HG02798 (cell line): ENCODE measurements around the gene GPATCH8.
"Not testable (repeated sequence)": the region's sequence is repeated elsewhere in the genome, so short reads cannot be mapped to it uniquely, and the experiment has no call there.

Source experiments
- ATAC-seq: cut with Tn5 transposase; IDR thresholded peaks from one replicate; pipeline ENCODE4 v1.9.1; 2021; ENCODE audit warnings: mild to moderate bottlenecking; ENCODE audit not compliant: unreplicated experiment, poor library complexity

Gene GPATCH8

DNA sequence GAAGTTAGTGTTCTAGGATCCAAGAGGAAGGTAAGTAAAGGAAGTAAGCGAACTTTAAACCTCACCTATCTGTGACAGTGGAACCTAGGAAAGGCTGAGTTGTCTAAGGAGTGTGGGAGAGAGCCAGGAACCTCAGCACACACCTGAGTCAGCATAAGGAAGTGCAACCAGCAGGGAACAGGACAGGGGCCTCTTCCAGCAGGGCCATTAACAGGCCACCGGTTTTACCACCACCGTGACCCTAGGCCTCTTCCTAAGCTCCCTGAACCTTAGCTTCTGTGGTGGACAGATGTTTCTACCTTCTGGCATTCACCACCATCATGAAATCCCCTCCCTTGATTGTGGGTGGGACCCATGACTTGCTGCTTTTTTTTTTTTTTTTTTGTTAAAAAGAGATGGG, 26.7 kb upstream of the GPATCH8 start:
- no peak for ATAC-seq

DNA sequence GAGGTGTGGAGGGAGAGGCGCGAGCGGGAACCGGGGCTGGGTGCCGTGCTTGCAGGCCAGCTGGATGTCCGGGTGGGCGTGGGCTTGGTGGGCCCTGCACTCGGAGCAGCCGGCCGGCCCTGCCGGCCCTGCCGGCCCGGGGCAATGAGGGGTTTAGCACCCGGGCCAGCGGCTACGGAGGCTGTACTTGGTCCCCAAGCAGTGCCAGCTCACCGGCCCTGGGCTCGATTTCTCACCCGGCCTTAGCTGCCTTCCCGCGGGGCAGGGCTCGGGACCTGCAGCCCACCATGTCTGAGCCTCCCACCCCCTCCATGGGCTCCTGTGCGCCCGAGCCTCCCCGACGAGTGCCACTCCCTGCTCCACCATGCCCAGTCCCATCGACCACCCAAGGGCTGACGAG, 24.7 kb upstream of the GPATCH8 start:
- no peak for ATAC-seq

GRCh38 chr17:44527102-44527501, 23.9 kb upstream of the GPATCH8 start:
- ATAC-seq: no peak

DNA sequence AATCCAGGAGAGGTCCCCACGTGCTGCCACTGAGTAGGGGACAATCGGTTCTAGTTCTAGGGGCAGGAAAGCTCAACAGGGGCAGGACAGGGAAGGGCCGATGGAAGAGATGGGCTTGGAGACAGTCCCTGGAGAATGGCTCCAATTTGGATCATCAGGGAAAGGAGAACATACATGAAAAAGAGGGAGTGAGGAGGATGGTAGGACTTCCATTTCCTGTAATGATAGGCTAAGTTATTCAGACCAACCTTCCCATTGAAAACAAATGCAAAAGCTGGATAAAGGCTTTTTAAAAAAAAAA, 20.4 kb upstream of the GPATCH8 start:
- ATAC-seq: no peak

GRCh38 chr17:44522883-44523671, 19.9 kb upstream of the GPATCH8 start:
- ATAC-seq: no peak

DNA sequence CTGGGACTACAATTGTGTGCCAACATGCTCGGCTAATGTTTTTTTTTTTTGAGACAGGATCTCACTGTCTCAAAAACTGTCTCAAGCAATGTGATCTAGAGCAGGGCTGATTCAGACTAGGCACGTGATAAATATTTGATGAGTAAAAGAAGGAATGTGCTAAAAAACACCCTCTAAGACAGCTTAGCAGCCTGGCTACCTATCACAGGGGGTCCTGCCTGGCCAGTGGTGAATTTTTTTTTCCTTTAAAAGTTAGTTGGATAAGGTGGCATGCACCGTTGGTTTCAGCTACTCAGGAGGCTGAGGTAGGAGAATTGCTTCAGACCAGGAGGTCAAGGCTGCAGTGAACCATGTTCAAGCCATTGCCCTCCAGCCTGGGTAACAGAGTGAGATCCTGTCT, 14.8 kb upstream of the GPATCH8 start:
- ATAC-seq: no peak

DNA sequence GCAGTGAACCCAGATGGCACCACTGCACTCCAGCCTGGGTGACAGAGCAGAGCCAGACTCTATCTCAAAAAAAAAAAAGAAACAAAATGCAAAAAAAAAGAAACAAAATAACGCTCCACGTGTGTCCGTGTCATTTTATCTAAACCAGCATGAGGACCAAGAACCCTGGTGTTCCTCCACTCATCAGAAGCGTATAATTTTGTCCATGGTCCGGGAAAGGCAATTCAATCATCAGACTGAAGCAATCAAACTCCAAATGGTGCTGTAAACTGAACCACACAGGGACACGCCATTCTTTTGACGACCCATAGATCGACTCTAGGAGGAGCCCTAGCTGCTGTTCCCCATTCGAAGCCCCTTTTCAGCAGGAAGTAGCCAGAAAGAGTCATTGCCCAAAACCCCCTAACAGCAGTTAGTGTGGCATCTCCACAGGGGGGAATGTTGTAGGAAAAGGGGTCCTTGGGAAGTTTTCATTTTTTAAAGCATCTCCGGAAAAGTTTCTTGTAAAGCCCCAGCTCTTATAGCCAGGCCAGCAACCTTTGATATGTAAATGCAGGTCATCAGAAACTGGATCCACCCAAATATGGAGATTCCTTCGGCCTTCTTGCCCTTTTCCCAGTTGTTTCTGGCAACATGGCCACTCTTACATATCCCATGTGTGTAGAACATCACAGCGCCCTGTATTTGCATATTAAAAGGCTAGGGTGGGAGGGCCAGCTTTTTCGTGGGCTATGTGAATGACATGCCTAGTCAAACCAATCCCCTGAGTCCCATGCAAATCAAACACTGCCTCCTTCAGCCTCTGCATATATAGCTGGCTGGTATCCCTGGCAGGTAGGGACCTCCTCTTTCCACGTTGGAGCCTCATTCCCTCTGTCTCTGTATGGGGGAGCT, 8.3 kb upstream of the GPATCH8 start:
- not testable (repeated sequence) for ATAC-seq

DNA sequence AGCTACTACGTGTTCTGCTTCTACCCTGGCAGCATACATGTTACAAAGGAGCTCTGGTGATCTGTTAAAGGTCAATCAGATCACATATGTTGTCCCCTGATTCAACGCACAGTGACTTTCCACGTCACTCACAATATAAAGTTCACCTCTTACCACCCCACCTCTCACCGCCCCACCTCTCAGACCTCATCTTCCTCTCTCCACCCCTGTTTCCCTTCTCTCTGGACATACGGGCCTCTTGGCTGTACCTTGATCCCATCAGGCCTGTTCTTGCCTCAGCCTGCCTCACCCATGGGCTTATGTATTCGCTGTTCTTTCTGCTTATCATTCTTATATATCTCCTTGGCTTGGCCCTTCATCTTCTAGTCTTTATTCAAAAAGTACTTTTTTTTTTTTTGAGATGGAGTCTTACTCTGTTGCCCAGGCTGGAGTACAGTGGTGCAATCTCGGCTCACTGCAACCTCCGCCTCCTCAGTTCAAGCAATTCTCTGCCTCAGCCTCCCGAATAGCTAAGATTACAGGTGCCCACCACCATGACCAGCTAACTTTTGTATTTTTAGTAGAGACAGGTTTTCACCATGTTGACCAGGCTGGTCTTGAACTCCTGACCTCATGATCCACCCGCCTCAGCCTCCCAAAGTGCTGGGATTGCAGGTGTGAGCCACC, 3.9 kb upstream of the GPATCH8 start:
- not testable (repeated sequence) for ATAC-seq

- peak; percentile 13 for ATAC-seq
Observed at GRCh38 chr17:44502598-44503146, 534 bp downstream of the GPATCH8 start.

DNA sequence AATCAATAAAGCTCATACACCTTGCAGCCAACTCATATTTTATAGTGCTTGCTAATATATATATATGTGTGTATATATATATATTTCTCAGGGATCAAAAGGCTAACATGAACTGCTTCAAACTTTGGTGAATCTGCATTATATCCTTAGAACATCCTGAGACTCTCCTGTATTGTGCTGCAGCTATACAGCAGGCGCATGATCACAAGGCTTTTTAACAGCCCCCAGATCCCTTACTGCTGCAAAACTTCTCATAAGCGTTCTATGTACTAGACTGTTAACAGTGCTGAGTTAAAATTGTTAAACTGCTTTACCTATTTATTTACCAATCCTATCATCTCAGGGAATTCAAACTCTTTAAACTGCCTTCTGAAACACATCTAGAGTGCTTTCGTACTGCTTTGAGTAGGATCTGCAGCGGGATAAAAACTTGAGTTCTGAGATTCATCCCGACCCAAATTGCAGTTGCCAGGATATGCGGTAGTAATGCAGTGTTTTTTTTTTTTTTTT, 1.3 kb downstream of the GPATCH8 start:
- no peak for ATAC-seq

GRCh38 chr17:44499722-44500121, 3.5 kb downstream of the GPATCH8 start:
- no peak for ATAC-seq

GRCh38 chr17:44496815-44497214, 6.4 kb downstream of the GPATCH8 start:
- ATAC-seq: no peak

GRCh38 chr17:44493339-44493738, 9.9 kb downstream of the GPATCH8 start:
- no peak for ATAC-seq

DNA sequence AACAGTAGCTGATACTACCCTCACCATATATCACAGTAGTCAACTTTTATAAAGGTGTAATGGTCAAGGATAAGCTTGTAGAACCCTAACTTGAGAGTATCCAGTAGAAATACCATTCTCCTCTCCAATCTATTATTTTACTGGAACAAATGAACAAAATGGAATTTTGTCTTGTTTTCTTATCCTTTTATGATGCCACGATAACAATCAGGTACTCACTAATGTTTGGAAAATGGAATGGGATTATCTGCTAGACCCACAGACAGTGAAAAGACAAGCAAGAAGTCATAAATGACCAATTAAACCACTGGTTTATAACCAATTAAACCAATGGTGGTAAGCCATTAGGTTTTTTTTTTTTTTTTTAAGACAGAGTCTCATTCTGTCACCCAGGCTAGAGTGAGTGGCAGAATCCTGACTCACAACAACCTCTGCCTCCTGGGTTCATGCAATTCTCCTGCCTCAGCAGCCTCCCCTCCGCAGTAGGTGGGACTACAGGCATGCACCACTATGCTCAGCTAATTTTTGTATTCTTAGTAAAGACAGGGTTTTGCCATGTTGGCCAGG, 10.4 kb downstream of the GPATCH8 start:
- no peak for ATAC-seq

- no peak for ATAC-seq
Observed at GRCh38 chr17:44489581-44489980, 13.6 kb downstream of the GPATCH8 start.

GRCh38 chr17:44487170-44487569, 16.0 kb downstream of the GPATCH8 start:
- no peak for ATAC-seq

DNA sequence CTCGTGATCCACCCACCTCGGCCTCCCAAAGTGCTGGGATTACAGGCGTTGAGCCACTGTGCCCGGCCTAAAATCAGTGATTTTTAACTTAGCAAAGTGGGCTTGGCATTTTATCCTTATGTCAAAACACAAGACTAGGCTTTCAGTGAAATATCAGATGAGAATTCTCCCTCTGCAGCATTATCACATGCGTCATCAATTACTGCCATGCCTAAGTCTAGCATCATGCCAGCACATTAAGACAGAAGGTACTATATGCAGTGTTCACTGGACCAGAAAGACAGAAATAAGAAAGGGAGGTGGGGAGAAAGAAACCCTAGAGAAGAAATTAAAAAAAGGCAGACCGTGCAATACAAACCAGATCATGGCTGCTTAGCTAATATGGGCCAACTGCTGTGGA, 29.8 kb downstream of the GPATCH8 start:
- no peak for ATAC-seq

DNA sequence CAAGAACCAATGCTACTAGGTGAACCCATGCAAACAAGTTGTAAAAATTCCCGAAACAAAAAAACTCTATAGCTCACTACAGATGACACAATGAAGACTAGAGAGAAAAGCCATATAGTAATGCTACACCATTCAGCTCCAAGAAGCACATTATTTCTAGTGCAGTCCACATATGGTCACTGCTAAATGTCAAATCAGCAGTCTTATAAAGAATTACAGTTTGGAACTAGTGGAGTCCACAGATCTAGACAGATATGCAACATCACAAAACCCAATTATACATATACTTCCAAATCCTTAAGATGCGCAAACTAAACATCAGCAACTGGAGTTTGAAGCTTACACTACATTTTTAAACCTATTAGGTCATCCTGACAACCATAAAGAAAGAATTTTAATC, 33.5 kb downstream of the GPATCH8 start:
- no peak for ATAC-seq

GRCh38 chr17:44467108-44467507, 36.1 kb downstream of the GPATCH8 start:
- no peak for ATAC-seq

GRCh38 chr17:44466339-44466738, 36.9 kb downstream of the GPATCH8 start:
- no peak for ATAC-seq
